Small intestine (tissue), 7 donors: ENCODE measurements around the gene FAM72D. TPM values are rescaled to one million over a fixed set of nuclear protein-coding genes. Genes with fewer than 3 reads are reported as not detected.
"Not testable (repeated sequence)": the region's sequence is repeated elsewhere in the genome, so short reads cannot be mapped to it uniquely, and the experiment has no call there.

Experiments
- DNase-seq, 2 donors: peaks; one replicate each; pipeline versions ENCODE4 v3.0.0 to v3.0.0-alpha.2; 2013
- FAIRE-seq: peaks from 2 replicates; lab custom pipeline; 2012; peaks lifted over from hg19 to GRCh38; lab: Jason Lieb, UNC
- H3K27ac ChIP-seq, 3 donors: one replicate each; pipeline ENCODE4 v1.5.1; 2013; ENCODE audit warnings: low read length in 2 of 3, mild to moderate bottlenecking in 2 of 3, control low read depth in 1 of 3, inconsistent platforms in 1 of 3, low read depth in 1 of 3, moderate library complexity in 1 of 3
- H3K27me3 ChIP-seq, 3 donors: one replicate each; pipeline ENCODE4 v1.6.1; 2013; ENCODE audit warnings: low read length in 3 of 3, inconsistent platforms in 1 of 3; ENCODE audit not compliant: control insufficient read depth in 3 of 3, insufficient read depth in 3 of 3
- H3K36me3 ChIP-seq, 3 donors: one replicate each; pipeline ENCODE4 v1.6.1; 2013; ENCODE audit warnings: low read length in 3 of 3, inconsistent platforms in 1 of 3, low read depth in 1 of 3, mild to moderate bottlenecking in 1 of 3, moderate library complexity in 1 of 3; ENCODE audit not compliant: control insufficient read depth in 3 of 3, insufficient read depth in 2 of 3
- H3K4me1 ChIP-seq, 3 donors: one replicate each; pipeline ENCODE4 v1.6.1; 2013; ENCODE audit warnings: low read length in 2 of 3, inconsistent platforms in 1 of 3, low read depth in 1 of 3, mild to moderate bottlenecking in 1 of 3, moderate library complexity in 1 of 3; ENCODE audit not compliant: control insufficient read depth in 3 of 3, insufficient read depth in 2 of 3
- H3K4me3 ChIP-seq, 3 donors: one replicate each; pipeline ENCODE4 v1.5.1; 2013; ENCODE audit warnings: low read length in 3 of 3, control low read depth in 1 of 3, inconsistent platforms in 1 of 3, low read depth in 1 of 3, mild to moderate bottlenecking in 1 of 3, moderate library complexity in 1 of 3
- H3K9me3 ChIP-seq, 2 donors: one replicate each; pipeline ENCODE4 v1.6.1; 2013; ENCODE audit warnings: low read depth in 1 of 2, low read length in 1 of 2; ENCODE audit not compliant: control insufficient read depth in 2 of 2, insufficient read depth in 1 of 2
- WGBS, 3 donors: extraction: QIAGEN DNeasy Blood & Tissue Kit; methylation state at CpG; one replicate each; pipeline ENCODE4 v1.1.7; 2013; 5-methylcytosine and 5-hydroxymethylcytosine counted together
- polyA plus RNA-seq, 4 donors: library from polyadenylated mRNA; stranded (reverse) in 3 of 4; unstranded in 1 of 4; fragments of 200-250 nt in 3 of 4; fragments of 120-200 nt in 1 of 4; gene quantifications; one replicate each; pipeline versions ENCODE4 v1.2.1 to v1.2.3, GENCODE V29; 2013
- donor health status: healthy with polysubstance abuse.
- donor health status: control.
- donor health status: control.
- donor health status: Bipolar disorder and iron deficiency.
- donor health status: healthy.

FAM72D gene
- polyA plus RNA-seq, 4 donors = 1.2 to 2.3 TPM; not detected in 2

- DNase-seq = peak in 1 of 2 donors; percentile 0
- not testable (repeated sequence) for H3K36me3 ChIP-seq, H3K9me3 ChIP-seq, H3K4me1 ChIP-seq, H3K27me3 ChIP-seq, H3K27ac ChIP-seq, H3K4me3 ChIP-seq, FAIRE-seq
- 73 to 83% (median 77%) methylated on average over 2 of the region's 2 CpGs for WGBS, 3 donors
These were observed 16.0 kb upstream of the FAM72D start for GRCh38 chr1:145079737-145080136.

GRCh38 chr1:145080193-145080592 is 15.6 kb upstream of the FAM72D start:
- WGBS, 3 donors = 59 to 62% (median 60%) methylated on average over 2 of the region's 3 CpGs
- not testable (repeated sequence) for H3K27ac ChIP-seq, DNase-seq, H3K27me3 ChIP-seq, H3K4me1 ChIP-seq, H3K9me3 ChIP-seq, H3K36me3 ChIP-seq, FAIRE-seq, H3K4me3 ChIP-seq

GRCh38 chr1:145082483-145083255 is 13.1 kb upstream of the FAM72D start:
- H3K36me3 ChIP-seq, H3K9me3 ChIP-seq, H3K4me3 ChIP-seq, H3K27ac ChIP-seq, H3K4me1 ChIP-seq, DNase-seq, FAIRE-seq, H3K27me3 ChIP-seq: not testable (repeated sequence)
- 92 to 96% (median 95%) methylated on average over 3 of the region's 7 CpGs for WGBS, 3 donors

- DNase-seq = peak; percentile 0 to 35
- H3K27me3 ChIP-seq, H3K9me3 ChIP-seq, H3K4me1 ChIP-seq, H3K27ac ChIP-seq, FAIRE-seq, H3K36me3 ChIP-seq: not testable (repeated sequence)
- 0 to 1% (median 0%) methylated on average over 12 to 24 of the region's 47 CpGs for WGBS, 3 donors
- H3K4me3 ChIP-seq = peak overlapping the region in 1 of 3 donors; percentile 44
These were observed 2.1 kb upstream of the FAM72D start for GRCh38 chr1:145093517-145094149.

GRCh38 chr1:145094655-145095211 is 1.0 kb upstream of the FAM72D start:
- not testable (repeated sequence) for FAIRE-seq, DNase-seq

GRCh38 chr1:145101725-145102124 is 6.0 kb downstream of the FAM72D start:
- H3K27ac ChIP-seq, H3K27me3 ChIP-seq, DNase-seq, H3K36me3 ChIP-seq, FAIRE-seq, H3K4me3 ChIP-seq, H3K4me1 ChIP-seq, H3K9me3 ChIP-seq: not testable (repeated sequence)
- WGBS, 3 donors = no CpG with 5 or more reads among the region's 1 CpG

More at GRCh38 chr1:145094655-145095211, 1.0 kb upstream of the FAM72D start:
- H3K27ac ChIP-seq, H3K36me3 ChIP-seq, H3K9me3 ChIP-seq, H3K4me1 ChIP-seq, H3K27me3 ChIP-seq: not testable (repeated sequence)
- peak overlapping the region in 2 of 3 donors; percentile 36 for H3K4me3 ChIP-seq
- WGBS, 3 donors = 0 to 1% (median 0%) methylated on average over 2 to 12 of the region's 46 CpGs

GRCh38 chr1:145103294-145103693 is 7.5 kb downstream of the FAM72D start:
- H3K4me1 ChIP-seq, H3K27ac ChIP-seq, H3K27me3 ChIP-seq, H3K4me3 ChIP-seq, DNase-seq, H3K36me3 ChIP-seq, FAIRE-seq, H3K9me3 ChIP-seq: not testable (repeated sequence)
- no CpG with 5 or more reads among the region's 2 CpGs for WGBS, 3 donors

- H3K27ac ChIP-seq, H3K4me1 ChIP-seq, H3K4me3 ChIP-seq, H3K27me3 ChIP-seq, DNase-seq, H3K36me3 ChIP-seq, FAIRE-seq, H3K9me3 ChIP-seq: not testable (repeated sequence)
- WGBS, 3 donors = no CpG with 5 or more reads among the region's 3 CpGs
These were observed 15.9 kb downstream of the FAM72D start for GRCh38 chr1:145111674-145112073.
